Activated naive CD8-positive, alpha-beta T cell treated with anti-CD3 and anti-CD28 coated beads for 36 hours (primary cell): Measurements from ENCODE around the gene PRSS22. TPM values are rescaled to one million over a fixed set of nuclear protein-coding genes. Genes with fewer than 3 reads are reported as not detected.

ENCODE experiments used
- DNase-seq: peaks from one replicate; pipeline ENCODE4 v3.0.0; 2021
- H3K27ac Mint-ChIP-seq: one replicate; pipeline ENCODE4 v1.8.0; 2022; ENCODE audit warnings: mild to moderate bottlenecking, moderate library complexity, mixed read lengths
- H3K27me3 Mint-ChIP-seq: one replicate; pipeline ENCODE4 v1.8.0; 2022; ENCODE audit warnings: mild to moderate bottlenecking, mixed read lengths
- H3K36me3 Mint-ChIP-seq: one replicate; pipeline ENCODE4 v1.8.0; 2021; ENCODE audit warnings: mild to moderate bottlenecking, mixed read lengths
- H3K4me1 Mint-ChIP-seq: one replicate; pipeline ENCODE4 v1.8.0; 2021; ENCODE audit warnings: mixed read lengths
- H3K4me3 Mint-ChIP-seq: one replicate; pipeline ENCODE4 v1.8.0; 2022; ENCODE audit warnings: mild to moderate bottlenecking, moderate library complexity, mixed read lengths
- H3K9me3 Mint-ChIP-seq: one replicate; pipeline ENCODE4 v1.8.0; 2022; ENCODE audit warnings: mixed read lengths
- total RNA-seq, 2 experiments: library from RNA; stranded (reverse); gene quantifications; one replicate each; pipeline ENCODE4 v1.2.3, GENCODE V29; 2021

Gene PRSS22
- total RNA-seq, 2 experiments from 2014 or later: not detected

DNA sequence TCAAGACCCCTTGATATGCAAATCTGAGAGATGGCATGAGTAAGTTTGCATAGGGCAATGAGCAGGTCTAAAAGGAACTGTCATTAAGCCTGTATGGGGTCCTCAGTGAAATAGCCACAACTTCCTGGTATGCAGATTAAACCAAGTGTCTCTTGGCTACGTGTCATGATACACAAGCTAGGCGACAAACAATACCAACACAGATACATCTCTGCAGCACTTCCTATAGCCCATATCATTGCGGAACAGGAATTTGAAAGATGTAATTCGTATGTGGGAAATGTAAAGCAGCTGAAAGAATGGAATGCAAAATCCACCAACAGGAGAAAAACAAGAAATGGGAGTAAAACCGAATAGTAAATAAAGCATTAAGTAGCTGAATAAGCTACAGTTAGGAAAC is 12.9 kb downstream of the PRSS22 start:
- peaks cover 24% of the 10 kb centered on the region for H3K4me1 Mint-ChIP-seq
- H3K27me3 Mint-ChIP-seq: peaks cover 3% of the 10 kb centered on the region
- peaks cover 5% of the 10 kb centered on the region for H3K36me3 Mint-ChIP-seq
- no peak overlapping the region for H3K27ac Mint-ChIP-seq
- H3K4me3 Mint-ChIP-seq: no peak overlapping the region
- DNase-seq: no peak
- peaks cover 4% of the 10 kb centered on the region for H3K9me3 Mint-ChIP-seq

GRCh38 chr16:2843526-2843925 is 14.4 kb downstream of the PRSS22 start:
- no peak for DNase-seq
- Mint-ChIP-seq H3K4me1 (peaks cover 34% of the 10 kb centered on the region), H3K36me3 (peaks cover 5% of the 10 kb centered on the region), H3K9me3 (peaks cover 4% of the 10 kb centered on the region), H3K4me3 (no peak overlapping the region), H3K27me3 (no peaks in the 10 kb centered on the region), H3K27ac (no peak overlapping the region)

DNA sequence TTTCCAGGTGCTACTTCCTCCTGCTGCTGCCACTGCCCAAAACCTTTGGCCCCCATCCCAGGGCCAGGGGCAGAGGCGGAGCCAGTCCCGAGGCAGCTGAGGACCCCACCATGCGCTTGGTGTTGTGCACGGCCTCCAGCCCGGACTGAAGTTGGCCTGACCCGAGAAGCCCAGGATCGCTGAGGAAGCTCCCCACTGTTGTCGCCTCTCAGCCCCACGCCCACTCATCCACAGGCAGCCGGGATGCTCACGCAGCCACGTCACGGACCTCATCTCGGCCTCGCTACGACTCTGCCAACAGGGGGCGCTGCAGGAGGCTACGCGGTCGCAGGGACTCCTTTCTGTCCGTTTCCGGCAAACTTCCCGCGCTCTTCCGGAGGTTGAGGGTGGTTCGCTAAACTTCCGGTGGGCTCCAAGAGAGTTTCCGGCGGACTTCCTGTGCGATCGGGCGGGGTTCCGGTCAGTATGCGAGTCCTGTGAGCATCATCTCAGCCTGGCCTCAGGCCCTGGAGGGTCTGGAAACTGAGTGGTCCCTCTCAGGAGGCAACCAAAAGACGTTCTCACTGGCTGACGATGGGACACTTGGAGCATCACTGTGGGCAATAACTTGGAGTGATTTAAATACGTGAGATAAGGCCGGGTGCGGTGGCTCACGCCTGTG is 15.5 kb downstream of the PRSS22 start:
- peak overlapping the region; percentile 83 for H3K4me3 Mint-ChIP-seq
- no peaks in the 10 kb centered on the region for H3K27me3 Mint-ChIP-seq
- peaks cover 34% of the 10 kb centered on the region for H3K4me1 Mint-ChIP-seq
- H3K36me3 Mint-ChIP-seq: peaks cover 5% of the 10 kb centered on the region
- DNase-seq: peak; percentile 87
- H3K27ac Mint-ChIP-seq: peak overlapping the region; percentile 87
- peaks cover 3% of the 10 kb centered on the region for H3K9me3 Mint-ChIP-seq

DNA sequence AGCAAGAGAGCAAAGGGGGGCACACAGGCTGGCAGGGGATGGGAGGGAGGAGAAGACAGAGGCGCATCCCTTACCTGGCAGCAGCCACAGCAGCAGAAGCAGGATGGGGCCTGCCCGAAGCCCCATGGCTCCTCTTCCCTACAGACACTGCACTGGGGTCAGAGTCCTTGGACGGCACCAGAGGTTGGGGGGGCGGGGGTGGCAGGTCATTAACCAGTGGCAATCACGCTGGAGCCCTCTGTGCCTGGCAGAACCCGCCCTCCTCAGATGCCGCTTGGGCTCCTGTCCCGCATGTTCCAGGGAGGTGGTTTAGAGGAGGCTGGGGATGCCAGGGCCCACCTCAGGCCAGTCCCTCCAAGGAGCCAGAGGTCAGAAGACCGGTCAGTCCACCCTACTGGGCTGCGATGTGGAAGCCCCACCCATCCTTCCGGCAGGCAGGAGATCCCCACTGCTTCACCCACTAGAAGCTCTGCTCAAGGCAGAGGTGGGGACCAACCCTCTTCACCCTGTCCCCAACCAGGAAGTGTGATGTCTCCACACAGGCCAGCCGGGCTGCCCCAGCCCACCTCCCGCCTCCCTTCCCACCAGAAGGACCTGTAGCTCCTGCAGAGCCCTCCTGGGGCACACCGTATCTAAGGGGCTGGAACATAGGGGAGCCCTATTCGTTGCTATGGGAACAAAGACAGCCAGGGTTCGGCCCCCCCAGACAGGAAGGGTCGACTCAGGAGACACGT is 16.2 kb downstream of the PRSS22 start:
- peak overlapping the region; percentile 83 for H3K4me3 Mint-ChIP-seq
- H3K9me3 Mint-ChIP-seq: peaks cover 3% of the 10 kb centered on the region
- H3K27me3 Mint-ChIP-seq: no peaks in the 10 kb centered on the region
- H3K36me3 Mint-ChIP-seq: peaks cover 5% of the 10 kb centered on the region
- peak overlapping the region; percentile 87 for H3K27ac Mint-ChIP-seq
- DNase-seq: no peak
- H3K4me1 Mint-ChIP-seq: peaks cover 30% of the 10 kb centered on the region

DNA sequence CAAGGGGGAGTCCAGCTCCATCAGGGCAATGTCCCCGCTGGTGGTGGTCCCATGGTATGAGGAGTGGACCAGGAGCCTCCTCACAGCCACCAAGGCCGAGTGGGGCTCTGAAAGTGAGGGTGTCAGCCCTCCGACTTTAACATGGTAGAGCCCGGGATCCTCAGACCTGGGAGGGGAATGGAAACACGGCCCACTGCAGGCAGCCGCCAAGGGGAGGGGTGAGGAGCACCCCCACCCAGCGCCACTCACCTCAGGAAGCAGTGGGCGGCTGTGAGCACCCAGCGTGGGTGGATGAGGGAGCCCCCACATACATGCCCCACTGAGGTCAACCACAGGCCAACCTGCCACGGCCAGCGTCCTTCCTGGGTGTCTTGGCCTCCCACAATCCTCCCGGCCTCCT is 17.1 kb downstream of the PRSS22 start:
- DNase-seq: no peak

DNA sequence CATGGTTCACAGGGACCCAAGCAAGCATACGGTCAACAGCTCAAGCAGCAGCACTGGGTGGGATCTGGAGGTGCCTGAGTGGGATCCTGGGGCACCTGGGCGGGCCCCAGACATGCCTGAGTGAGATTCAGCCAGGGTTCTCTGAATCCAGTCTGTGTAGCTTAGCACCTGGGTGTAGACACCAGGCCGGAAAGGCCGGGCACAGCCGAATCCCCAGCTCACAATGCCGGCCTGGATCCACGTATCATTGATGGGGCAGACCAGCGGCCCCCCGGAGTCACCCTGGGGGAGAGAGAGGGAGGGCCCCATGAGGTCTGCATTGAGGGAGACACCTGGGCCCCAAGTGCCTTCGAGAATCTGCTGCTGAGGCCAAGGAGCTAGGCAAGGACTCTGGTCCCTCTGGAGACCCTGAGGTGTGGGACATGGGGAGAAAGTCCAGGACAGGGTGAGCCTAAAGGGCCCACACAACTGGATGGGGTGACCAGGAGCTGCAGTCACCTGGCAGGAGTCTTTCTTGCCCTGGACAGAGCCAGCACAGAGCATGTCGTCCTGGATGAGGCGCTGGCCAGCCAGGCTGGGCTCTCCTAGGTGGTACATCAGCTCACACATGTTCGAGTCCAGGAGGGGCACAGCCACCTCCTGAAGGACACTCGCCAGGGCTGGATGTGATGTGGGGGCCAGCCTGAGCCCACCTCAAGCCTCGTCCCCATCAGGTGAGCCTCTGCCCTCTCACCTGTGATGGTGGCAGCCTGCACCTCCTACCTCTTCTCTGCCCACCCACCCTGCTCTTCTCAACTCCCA is 18.1 kb downstream of the PRSS22 start:
- no peak overlapping the region for H3K27ac Mint-ChIP-seq
- no peak overlapping the region for H3K4me3 Mint-ChIP-seq

More for the DNA sequence above, 17.1 kb downstream of the PRSS22 start:
- Mint-ChIP-seq H3K36me3 (peaks cover 5% of the 10 kb centered on the region), H3K27me3 (no peaks in the 10 kb centered on the region), H3K9me3 (peaks cover 3% of the 10 kb centered on the region), H3K27ac (no peak overlapping the region), H3K4me1 (peaks cover 22% of the 10 kb centered on the region), H3K4me3 (no peak overlapping the region)

DNA sequence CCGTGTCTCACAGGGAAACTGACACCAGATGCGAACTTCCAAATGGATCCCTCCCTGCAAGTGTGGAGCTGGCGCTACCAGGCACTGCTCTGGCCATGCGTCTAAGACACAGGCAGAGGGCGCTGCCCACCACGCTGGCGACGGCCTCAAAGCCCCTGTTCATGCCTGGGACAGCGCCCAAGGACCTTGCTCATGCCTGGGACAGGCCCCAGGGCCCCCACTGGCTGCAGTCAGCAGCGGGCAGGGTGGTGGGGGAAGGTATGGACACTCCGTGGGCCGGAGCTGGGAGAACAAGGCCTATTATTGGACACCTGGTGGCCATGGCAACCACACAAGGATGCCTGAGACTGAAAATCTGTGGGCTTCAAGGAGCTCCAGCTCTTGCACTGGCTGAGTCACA is 19.0 kb downstream of the PRSS22 start:
- DNase-seq: peak; percentile 65
- Mint-ChIP-seq H3K27me3 (peaks cover 2% of the 10 kb centered on the region), H3K36me3 (peaks cover 5% of the 10 kb centered on the region), H3K4me1 (peaks cover 22% of the 10 kb centered on the region), H3K27ac (no peak overlapping the region), H3K4me3 (no peak overlapping the region), H3K9me3 (peaks cover 3% of the 10 kb centered on the region)

More for the DNA sequence above, 18.1 kb downstream of the PRSS22 start:
- Mint-ChIP-seq H3K4me1 (peaks cover 22% of the 10 kb centered on the region), H3K9me3 (peaks cover 3% of the 10 kb centered on the region), H3K27me3 (no peaks in the 10 kb centered on the region), H3K36me3 (peaks cover 5% of the 10 kb centered on the region)
- DNase-seq: no peak

DNA sequence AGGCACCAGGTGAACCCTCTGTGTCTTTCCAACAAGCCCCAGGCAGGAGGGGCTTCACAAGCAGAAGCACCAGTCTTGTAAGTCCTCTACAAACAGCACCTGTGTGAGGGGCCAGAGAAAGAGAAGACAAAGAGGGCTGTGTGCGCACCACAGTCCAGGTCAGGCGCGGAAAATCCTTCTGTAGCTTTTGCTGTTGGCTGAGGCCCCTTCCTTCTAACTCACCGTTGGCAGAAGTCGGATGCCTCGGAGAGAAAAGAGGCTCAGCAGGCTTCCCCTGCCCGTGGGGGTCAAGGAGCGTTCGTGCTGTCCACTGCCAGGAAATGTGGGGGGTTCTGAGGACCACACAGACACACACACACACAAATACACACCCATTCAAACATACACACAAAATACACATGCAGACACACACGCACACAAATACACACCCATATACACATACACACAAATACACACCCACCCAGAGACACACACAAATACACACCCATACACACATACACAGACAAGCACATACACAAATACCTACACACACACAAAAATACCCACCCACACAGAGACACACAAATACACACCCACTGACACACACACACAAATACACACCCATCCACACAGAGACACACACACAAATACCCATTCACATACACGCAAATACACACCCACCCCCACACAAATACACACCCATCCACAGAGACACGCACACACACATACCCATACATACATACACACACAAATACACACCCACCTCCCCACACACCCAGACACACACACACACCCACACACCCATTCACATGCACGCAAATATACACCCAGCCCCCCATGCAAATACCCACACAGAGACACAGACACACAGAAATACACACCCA is 21.1 kb downstream of the PRSS22 start:
- peaks cover 15% of the 10 kb centered on the region for H3K4me1 Mint-ChIP-seq
- H3K4me3 Mint-ChIP-seq: no peak overlapping the region
- no peak for DNase-seq
- peaks cover 2% of the 10 kb centered on the region for H3K27me3 Mint-ChIP-seq
- no peaks in the 10 kb centered on the region for H3K9me3 Mint-ChIP-seq
- no peak overlapping the region for H3K27ac Mint-ChIP-seq
- no peaks in the 10 kb centered on the region for H3K36me3 Mint-ChIP-seq

GRCh38 chr16:2835638-2836493 is 22.1 kb downstream of the PRSS22 start:
- no peaks in the 10 kb centered on the region for H3K9me3 Mint-ChIP-seq
- H3K27ac Mint-ChIP-seq: no peak overlapping the region
- H3K27me3 Mint-ChIP-seq: peaks cover 6% of the 10 kb centered on the region
- no peak for DNase-seq
- H3K4me1 Mint-ChIP-seq: peaks cover 12% of the 10 kb centered on the region
- H3K4me3 Mint-ChIP-seq: no peak overlapping the region
- H3K36me3 Mint-ChIP-seq: no peaks in the 10 kb centered on the region

GRCh38 chr16:2834968-2835367 is 23.0 kb downstream of the PRSS22 start:
- peaks cover 10% of the 10 kb centered on the region for H3K4me1 Mint-ChIP-seq
- DNase-seq: no peak
- H3K27ac Mint-ChIP-seq: no peak overlapping the region
- H3K4me3 Mint-ChIP-seq: no peak overlapping the region
- no peaks in the 10 kb centered on the region for H3K36me3 Mint-ChIP-seq
- H3K27me3 Mint-ChIP-seq: peaks cover 7% of the 10 kb centered on the region
- no peaks in the 10 kb centered on the region for H3K9me3 Mint-ChIP-seq

DNA sequence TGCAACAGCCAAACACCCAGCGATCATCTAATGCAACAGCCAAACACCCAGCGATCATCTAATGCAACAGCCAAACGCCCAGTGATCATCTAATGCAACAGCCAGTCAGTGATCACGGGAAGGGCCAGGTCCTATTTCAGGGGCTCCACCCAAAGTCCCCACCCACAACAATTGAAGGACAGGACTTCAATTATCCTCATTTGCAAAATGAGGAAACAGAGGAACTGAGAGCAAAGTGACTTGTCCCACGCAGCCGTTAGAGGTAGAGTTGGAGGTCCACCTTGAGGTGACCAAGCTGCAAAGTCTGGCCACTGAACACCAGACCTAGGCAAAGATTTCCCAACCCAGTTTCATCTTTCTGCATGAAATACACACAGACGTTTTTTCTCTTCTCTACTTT is 24.2 kb downstream of the PRSS22 start:
- Mint-ChIP-seq H3K9me3 (no peaks in the 10 kb centered on the region), H3K27ac (no peak overlapping the region), H3K27me3 (peaks cover 7% of the 10 kb centered on the region), H3K4me3 (no peak overlapping the region), H3K36me3 (no peaks in the 10 kb centered on the region), H3K4me1 (peaks cover under 1% of the 10 kb centered on the region)
- DNase-seq: no peak

DNA sequence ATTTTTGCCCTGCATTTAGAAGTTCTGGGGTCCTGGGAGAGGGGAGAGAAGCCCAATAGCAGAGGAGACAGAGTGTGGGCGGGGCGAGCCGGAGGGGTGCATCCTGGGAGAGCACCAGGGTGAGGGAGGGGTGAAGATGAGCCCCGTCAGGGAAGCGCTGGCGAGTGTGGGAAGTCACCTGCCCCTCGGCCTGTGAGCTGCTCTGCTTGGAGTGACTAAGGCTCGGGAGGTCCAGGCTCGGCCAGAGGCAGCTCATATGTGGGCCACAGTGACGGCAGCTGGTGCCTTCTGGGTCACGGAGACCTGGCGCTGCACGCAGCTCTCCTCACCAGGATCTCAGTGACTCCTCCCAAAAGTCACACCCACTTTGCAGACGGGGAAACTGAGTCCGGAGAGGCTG is 26.8 kb downstream of the PRSS22 start:
- Mint-ChIP-seq H3K4me3 (no peak overlapping the region), H3K4me1 (no peaks in the 10 kb centered on the region), H3K27me3 (peaks cover 7% of the 10 kb centered on the region), H3K36me3 (no peaks in the 10 kb centered on the region), H3K27ac (no peak overlapping the region), H3K9me3 (no peaks in the 10 kb centered on the region)
- no peak for DNase-seq

GRCh38 chr16:2830355-2830695 is 27.6 kb downstream of the PRSS22 start:
- H3K36me3 Mint-ChIP-seq: no peaks in the 10 kb centered on the region
- peaks cover 7% of the 10 kb centered on the region for H3K27me3 Mint-ChIP-seq
- no peak for DNase-seq
- H3K4me3 Mint-ChIP-seq: no peak overlapping the region
- no peaks in the 10 kb centered on the region for H3K4me1 Mint-ChIP-seq
- H3K27ac Mint-ChIP-seq: no peak overlapping the region
- H3K9me3 Mint-ChIP-seq: no peaks in the 10 kb centered on the region
